SK-N-SH (cell line): ENCODE measurements around the gene MS4A12. TPM values are rescaled to one million over a fixed set of nuclear protein-coding genes. Genes with fewer than 3 reads are reported as not detected.

Source experiments
- CTCF ChIA-PET: fragments of 300-600, 350-600 bp; formaldehyde crosslinking; extraction: SDS; loops from one replicate; lab custom pipeline; 2021; lab: Yijun Ruan, JAX
- POLR2A ChIA-PET: fragments of 350-600 bp; sonication (Branson Sonifier 250); formaldehyde crosslinking; extraction: SDS; loops from one replicate; lab custom pipeline; 2020; ENCODE audit warnings: antibody characterized with exemption, inconsistent platforms; lab: Yijun Ruan, JAX
- DNase-seq: peaks from one replicate; pipeline ENCODE4 v3.0.0; 2012
- H2AFZ ChIP-seq: fragments of 200-600 bp; sonication (generic); 2 replicates; pipeline ENCODE4 v1.8.1; 2016; ENCODE audit warnings: antibody characterized with exemption, mild to moderate bottlenecking, low read depth
- H3F3A ChIP-seq: fragments of 200-600 bp; sonication (generic); replicated peaks from 2 replicates; pipeline ENCODE3; 2016; ENCODE audit warnings: antibody characterized with exemption, mild to moderate bottlenecking; ENCODE audit not compliant: insufficient read depth
- H3K27ac ChIP-seq, 2 experiments: fragments of 200-500 bp in 1 of 2; fragments of 200-600 bp in 1 of 2; sonication (Bioruptor generic) in 1 of 2; sonication (generic), shearing (Covaris generic) in 1 of 2; 2 replicates each; pipeline versions ENCODE4 v1.5.1 to v1.6.1; 2014 to 2016; ENCODE audit warnings: low read depth in 2 of 2, inconsistent platforms in 1 of 2, low read length in 1 of 2, mild to moderate bottlenecking in 1 of 2, mixed read lengths in 1 of 2
- H3K27me3 ChIP-seq: fragments of 200-600 bp; sonication (generic), shearing (Covaris generic); 2 replicates; pipeline ENCODE4 v1.6.1; 2016; ENCODE audit warnings: mixed run types; ENCODE audit not compliant: insufficient read depth
- H3K36me3 ChIP-seq, 2 experiments: fragments of 200-500 bp in 1 of 2; fragments of 200-600 bp in 1 of 2; sonication (Bioruptor generic) in 1 of 2; sonication (generic) in 1 of 2; replicated peaks in 1 of 2; 2 replicates each; pipeline versions ENCODE3 to v1.5.1; 2014 to 2016; ENCODE audit warnings: low read length in 1 of 2, mild to moderate bottlenecking in 1 of 2; ENCODE audit not compliant: insufficient read depth in 2 of 2, control insufficient read depth in 1 of 2
- H3K4me1 ChIP-seq, 2 experiments: fragments of 200-500 bp in 1 of 2; fragments of 200-600 bp in 1 of 2; sonication (Bioruptor generic) in 1 of 2; sonication (generic), shearing (Covaris generic) in 1 of 2; 2 replicates each; pipeline versions ENCODE4 v1.5.1 to v1.6.1; 2014 to 2016; ENCODE audit warnings: low read depth in 1 of 2, low read length in 1 of 2, mixed run types in 1 of 2; ENCODE audit not compliant: insufficient read depth in 2 of 2, control insufficient read depth in 1 of 2
- H3K4me2 ChIP-seq: fragments of 200-600 bp; sonication (generic), shearing (Covaris generic); 2 replicates; pipeline ENCODE4 v1.6.1; 2017; ENCODE audit warnings: mixed run types
- H3K4me3 ChIP-seq, 2 experiments: fragments of 200-500 bp in 1 of 2; fragments of 200-600 bp in 1 of 2; sonication (Bioruptor generic) in 1 of 2; sonication (generic), shearing (Covaris generic) in 1 of 2; 2 replicates each; pipeline versions ENCODE4 v1.5.1 to v1.8.1; 2014 to 2016; ENCODE audit warnings: low read depth in 2 of 2, inconsistent platforms in 1 of 2, low read length in 1 of 2, mild to moderate bottlenecking in 1 of 2, mixed read lengths in 1 of 2, moderate library complexity in 1 of 2
- H3K79me2 ChIP-seq: fragments of 200-600 bp; sonication (generic); 2 replicates; pipeline ENCODE4 v1.8.1; 2017; ENCODE audit warnings: mild to moderate bottlenecking; ENCODE audit not compliant: insufficient read depth
- H3K9ac ChIP-seq: fragments of 200-600 bp; sonication (generic); 2 replicates; pipeline ENCODE4 v1.6.1; 2017; ENCODE audit warnings: mixed run types
- H3K9me2 ChIP-seq: fragments of 200-600 bp; sonication (generic); 2 replicates; pipeline ENCODE4 v1.6.1; 2017; ENCODE audit warnings: mixed run types
- H3K9me3 ChIP-seq: fragments of 200-600 bp; sonication (generic); 2 replicates; pipeline ENCODE4 v1.6.1; 2017; ENCODE audit warnings: mixed run types, mild to moderate bottlenecking, moderate library complexity
- H4K20me1 ChIP-seq: fragments of 200-600 bp; sonication (generic); 2 replicates; pipeline ENCODE4 v1.6.1; 2017; ENCODE audit warnings: mild to moderate bottlenecking, mixed run types; ENCODE audit not compliant: insufficient read depth
- CHD2 ChIP-seq: fragments of 150-350 bp; IDR thresholded peaks from 2 replicates; pipeline ENCODE4 v1.6.1; 2018; ENCODE audit warnings: low read length; ENCODE audit not compliant: partially characterized antibody
- ELF1 ChIP-seq: IDR thresholded peaks from 2 replicates; pipeline ENCODE4 v1.4.0; 2012
- EP300 ChIP-seq, 2 experiments: IDR thresholded peaks; 2 replicates each; pipeline versions ENCODE4 v1.4.0 to v1.6.1; 2012; ENCODE audit warnings: borderline replicate concordance in 1 of 2, low read depth in 1 of 2, low read length in 1 of 2
- FOXJ3 ChIP-seq: sonication (generic); formaldehyde crosslinking; IDR thresholded peaks from 2 replicates; pipeline ENCODE4 v1.5.1; 2020; ENCODE audit warnings: mild to moderate bottlenecking, missing genetic modification reagents
- FOXM1 ChIP-seq: IDR thresholded peaks from 2 replicates; pipeline ENCODE4 v1.4.0; 2012; ENCODE audit warnings: low read depth, mild to moderate bottlenecking
- GATA2 ChIP-seq: sonication (generic); formaldehyde crosslinking; IDR thresholded peaks from 2 replicates; pipeline ENCODE4 v1.5.0; 2020; ENCODE audit warnings: mild to moderate bottlenecking, missing genetic modification reagents
- JUND ChIP-seq: IDR thresholded peaks from 2 replicates; pipeline ENCODE4 v1.4.0; 2012
- MAX ChIP-seq: IDR thresholded peaks from 2 replicates; pipeline ENCODE4 v1.4.0; 2012; ENCODE audit warnings: low read depth
- MEF2A ChIP-seq: IDR thresholded peaks from 2 replicates; pipeline ENCODE4 v1.4.0; 2012; ENCODE audit warnings: low read depth, borderline replicate concordance
- MXI1 ChIP-seq: IDR thresholded peaks from 2 replicates; pipeline ENCODE4 v1.6.1; 2012; ENCODE audit warnings: mild to moderate bottlenecking, low read depth, low read length, improper control_type of control experiment
- NRF1 ChIP-seq: IDR thresholded peaks from 2 replicates; pipeline ENCODE4 v1.6.1; 2012; ENCODE audit warnings: low read depth, mild to moderate bottlenecking, low read length
- POLR2AphosphoS5 ChIP-seq: IDR thresholded peaks from 2 replicates; pipeline ENCODE4 v1.6.1; 2012; ENCODE audit warnings: low read depth, low read length
- REST ChIP-seq: IDR thresholded peaks from 2 replicates; pipeline ENCODE4 v1.6.1; 2012; ENCODE audit warnings: mild to moderate bottlenecking, low read depth, low read length, moderate library complexity
- RFX5 ChIP-seq: IDR thresholded peaks from 2 replicates; pipeline ENCODE4 v1.6.1; 2012; ENCODE audit warnings: mild to moderate bottlenecking, improper control_type of control experiment, low read length
- RXRA ChIP-seq: IDR thresholded peaks from 2 replicates; pipeline ENCODE4 v1.4.0; 2012; ENCODE audit warnings: low read depth, mild to moderate bottlenecking, borderline replicate concordance
- SMC3 ChIP-seq: IDR thresholded peaks from 2 replicates; pipeline ENCODE4 v1.6.1; 2012; ENCODE audit warnings: low read depth, low read length, improper control_type of control experiment
- TAF1 ChIP-seq: IDR thresholded peaks from 2 replicates; pipeline ENCODE4 v1.6.1; 2012; ENCODE audit warnings: low read depth, mild to moderate bottlenecking, low read length, moderate library complexity, borderline replicate concordance
- TEAD4 ChIP-seq: IDR thresholded peaks from 2 replicates; pipeline ENCODE4 v1.4.0; 2012; ENCODE audit warnings: mild to moderate bottlenecking, borderline replicate concordance; ENCODE audit not compliant: insufficient read depth
- YY1 ChIP-seq: IDR thresholded peaks from 2 replicates; pipeline ENCODE4 v1.4.0; 2012; ENCODE audit warnings: low read depth, mild to moderate bottlenecking
- WGBS: methylation state at CpG from one replicate; pipeline ENCODE4 v1.1.6; 2017; ENCODE audit warnings: low lambda C conversion rate; 5-methylcytosine and 5-hydroxymethylcytosine counted together
- polyA plus RNA-seq, 3 experiments: library from polyadenylated mRNA; depleted of rRNA; stranded (reverse); fragments of >200 nt; gene quantifications; 2 replicates each; pipeline ENCODE4 v1.2.3, GENCODE V29; 2012
- TF ChIP-seq, protein P1 (sequence below): fragments of 200-600 bp; sonication (generic); IDR thresholded peaks from 2 replicates; pipeline ENCODE4 v1.6.1; 2017; ENCODE audit warnings: antibody characterized with exemption, mild to moderate bottlenecking, moderate library complexity
- TF ChIP-seq, protein P2 (sequence below): IDR thresholded peaks from 2 replicates; pipeline ENCODE4 v1.4.0; 2012; ENCODE audit warnings: low read depth, borderline replicate concordance

The MS4A12 gene
- polyA plus RNA-seq (2012; rRNA removed), result not detected in 2 replicates
- polyA plus RNA-seq (2012; cell fraction: cytosol; rRNA removed), result 0.03 TPM in 1 of 2 replicates, not detected in the other
- not detected in 2 replicates for polyA plus RNA-seq (2012; cell fraction: nucleus; rRNA removed)

- Histone ChIP-seq H2AFZ (no peak within 1 kb of the TSS), H3K36me3 (no peaks in the 10 kb centered on the region), H3K4me3 (no peak within 1 kb of the TSS), H3F3A (no peaks in the 10 kb centered on the region), H3K79me2 (no peaks in the 10 kb centered on the region), H4K20me1 (no peaks in the 10 kb centered on the region), H3K9ac (no peak within 1 kb of the TSS), H3K4me1 (no peaks in the 10 kb centered on the region), H3K27ac (no peak within 1 kb of the TSS), H3K9me2 (no peaks in the 10 kb centered on the region), H3K9me3 (no peaks in the 10 kb centered on the region), H3K27me3 (no peaks in the 10 kb centered on the region; the same call in 1 of the 2 replicates), H3K4me2 (no peak within 1 kb of the TSS)
- 3% methylated on average over 4 of the region's 4 CpGs for WGBS
- no peak for DNase-seq
- TF ChIP-seq SMC3, result no peak
- no peak for TF ChIP-seq REST
- no peak for TF ChIP-seq GATA2 (CRISPR knock-in tag)
- TF ChIP-seq NRF1, result no peak
- TF ChIP-seq, protein P1, sequence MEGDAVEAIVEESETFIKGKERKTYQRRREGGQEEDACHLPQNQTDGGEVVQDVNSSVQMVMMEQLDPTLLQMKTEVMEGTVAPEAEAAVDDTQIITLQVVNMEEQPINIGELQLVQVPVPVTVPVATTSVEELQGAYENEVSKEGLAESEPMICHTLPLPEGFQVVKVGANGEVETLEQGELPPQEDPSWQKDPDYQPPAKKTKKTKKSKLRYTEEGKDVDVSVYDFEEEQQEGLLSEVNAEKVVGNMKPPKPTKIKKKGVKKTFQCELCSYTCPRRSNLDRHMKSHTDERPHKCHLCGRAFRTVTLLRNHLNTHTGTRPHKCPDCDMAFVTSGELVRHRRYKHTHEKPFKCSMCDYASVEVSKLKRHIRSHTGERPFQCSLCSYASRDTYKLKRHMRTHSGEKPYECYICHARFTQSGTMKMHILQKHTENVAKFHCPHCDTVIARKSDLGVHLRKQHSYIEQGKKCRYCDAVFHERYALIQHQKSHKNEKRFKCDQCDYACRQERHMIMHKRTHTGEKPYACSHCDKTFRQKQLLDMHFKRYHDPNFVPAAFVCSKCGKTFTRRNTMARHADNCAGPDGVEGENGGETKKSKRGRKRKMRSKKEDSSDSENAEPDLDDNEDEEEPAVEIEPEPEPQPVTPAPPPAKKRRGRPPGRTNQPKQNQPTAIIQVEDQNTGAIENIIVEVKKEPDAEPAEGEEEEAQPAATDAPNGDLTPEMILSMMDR, result no peak
- no peak for TF ChIP-seq POLR2AphosphoS5
- POLR2A ChIA-PET, result no interaction called here
- CTCF ChIA-PET, result no interaction called here
Observed at GRCh38 chr11:60492488-60493009, at the start of gene MS4A12. Gene MS4A12, plus strand, starts transcription at chr11:60492778. Its CDS starts 4,541 bp downstream, at chr11:60497319.

DNA sequence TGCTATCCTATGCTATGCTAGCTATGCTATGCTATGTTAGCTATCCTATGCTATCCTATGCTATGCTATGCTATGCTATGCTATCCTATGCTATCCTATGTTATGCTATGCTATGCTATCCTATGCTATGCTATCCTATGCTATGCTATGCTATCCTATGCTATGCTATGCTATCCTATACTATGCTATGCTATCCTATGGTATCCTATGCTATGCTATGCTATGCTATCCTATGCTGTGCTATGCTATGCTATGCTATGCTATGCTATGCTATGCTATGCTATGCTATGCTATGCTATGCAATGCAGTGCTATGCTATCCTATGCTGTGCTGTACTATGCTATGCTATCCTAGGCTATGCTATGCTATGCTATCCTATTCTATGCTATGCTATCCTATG lies 45.5 kb upstream of the MS4A12 start:
- H3K36me3 ChIP-seq, result no peaks in the 10 kb centered on the region
- no peaks in the 10 kb centered on the region; the same call in 1 of the 2 replicates for H3K9me3 ChIP-seq
- TF ChIP-seq CHD2, result no peak
- no peak for TF ChIP-seq SMC3
- no peak for TF ChIP-seq RFX5
- no peak for TF ChIP-seq RXRA
- TF ChIP-seq FOXJ3 (CRISPR knock-in tag), result no peak
- TF ChIP-seq TAF1, result no peak
- TF ChIP-seq YY1, result no peak
- TF ChIP-seq EP300 (IDR thresholded peaks at IDR 0.05; ENCODE audit: borderline replicate concordance in 1 of 2, low read depth in 1 of 2, low read length in 1 of 2), result no peak
- no peak for TF ChIP-seq POLR2AphosphoS5
- TF ChIP-seq FOXM1, result no peak
- TF ChIP-seq ELF1, result no peak
- TF ChIP-seq, protein P2, sequence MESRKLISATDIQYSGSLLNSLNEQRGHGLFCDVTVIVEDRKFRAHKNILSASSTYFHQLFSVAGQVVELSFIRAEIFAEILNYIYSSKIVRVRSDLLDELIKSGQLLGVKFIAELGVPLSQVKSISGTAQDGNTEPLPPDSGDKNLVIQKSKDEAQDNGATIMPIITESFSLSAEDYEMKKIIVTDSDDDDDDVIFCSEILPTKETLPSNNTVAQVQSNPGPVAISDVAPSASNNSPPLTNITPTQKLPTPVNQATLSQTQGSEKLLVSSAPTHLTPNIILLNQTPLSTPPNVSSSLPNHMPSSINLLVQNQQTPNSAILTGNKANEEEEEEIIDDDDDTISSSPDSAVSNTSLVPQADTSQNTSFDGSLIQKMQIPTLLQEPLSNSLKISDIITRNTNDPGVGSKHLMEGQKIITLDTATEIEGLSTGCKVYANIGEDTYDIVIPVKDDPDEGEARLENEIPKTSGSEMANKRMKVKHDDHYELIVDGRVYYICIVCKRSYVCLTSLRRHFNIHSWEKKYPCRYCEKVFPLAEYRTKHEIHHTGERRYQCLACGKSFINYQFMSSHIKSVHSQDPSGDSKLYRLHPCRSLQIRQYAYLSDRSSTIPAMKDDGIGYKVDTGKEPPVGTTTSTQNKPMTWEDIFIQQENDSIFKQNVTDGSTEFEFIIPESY, result no peak
- TF ChIP-seq JUND, result no peak
- no peak for TF ChIP-seq MEF2A
- no peak for TF ChIP-seq MAX
- TF ChIP-seq TEAD4, result no peak
- TF ChIP-seq MXI1, result no peak
- TF ChIP-seq GATA2 (CRISPR knock-in tag), result no peak
- TF ChIP-seq, all 33 proteins: peak for 0
- Histone ChIP-seq H3K9ac (no peak overlapping the region), H3F3A (no peaks in the 10 kb centered on the region), H3K27me3 (no peaks in the 10 kb centered on the region), H4K20me1 (no peaks in the 10 kb centered on the region), H3K79me2 (no peaks in the 10 kb centered on the region), H2AFZ (no peak overlapping the region), H3K9me2 (no peaks in the 10 kb centered on the region), H3K4me1 (no peaks in the 10 kb centered on the region), H3K4me3 (peak overlapping the region in 1 of 2 experiments; percentile 65; a peak in 1 of 4 replicates), H3K27ac (no peak overlapping the region), H3K4me2 (peak overlapping the region; percentile 67)
- POLR2A ChIA-PET, result no interaction called here
- DNase-seq, result no peak
- CTCF ChIA-PET, result no interaction called here
